Measurements from ENCODE around the gene CTIF.
A peak's percentile ranks its signal among the peaks of the same experiment; 100 is the strongest.

The CTIF gene

DNA sequence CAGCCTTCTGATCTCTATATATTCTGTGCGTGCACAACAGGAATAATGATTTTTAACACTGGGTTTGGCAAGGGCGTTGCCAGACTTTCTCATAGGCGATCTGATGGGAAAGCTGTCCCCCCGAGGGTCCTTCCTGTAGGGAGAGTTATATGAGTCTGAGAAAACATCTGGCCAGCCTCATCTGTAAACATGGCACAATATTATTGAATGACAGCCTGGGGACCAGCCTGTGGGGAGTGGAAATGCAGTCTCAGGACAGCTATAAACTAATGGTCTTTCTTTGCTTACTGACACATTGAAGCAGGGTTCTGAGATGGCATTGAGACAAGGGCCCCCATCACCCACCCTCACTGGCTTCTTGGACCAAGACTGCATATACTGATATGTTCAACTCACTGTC lies 62.5 kb downstream of the CTIF start:
- no peak overlapping the region for H3K27ac ChIP-seq (ENCODE audit: low read length)
- no peak overlapping the region for H3K4me2 ChIP-seq (ENCODE audit: low read length)
- H3K27me3 ChIP-seq (ENCODE audit: low read depth, low read length), result no peaks in the 10 kb centered on the region
- H3K4me1 ChIP-seq (ENCODE audit: low read length), result peaks cover 8% of the 10 kb centered on the region
- no peaks in the 10 kb centered on the region for H3K9me3 ChIP-seq (ENCODE audit: insufficient read depth, low read length)
- no peak overlapping the region for H2AFZ ChIP-seq (ENCODE audit: low read depth, low read length)
- peaks cover 28% of the 10 kb centered on the region for H4K20me1 ChIP-seq (ENCODE audit: insufficient read depth, low read length)
- TF ChIP-seq EZH2phosphoT487 (IDR thresholded peaks at IDR 0.05; ENCODE audit: low read depth) (no peak), CTCF (IDR thresholded peaks at IDR 0.05; ENCODE audit: low read depth, low read length) (no peak)
- no peaks in the 10 kb centered on the region for H3K79me2 ChIP-seq (ENCODE audit: low read length)
- H3K4me3 ChIP-seq (ENCODE audit: low read length), result no peak overlapping the region
- no peaks in the 10 kb centered on the region for H3K36me3 ChIP-seq (replicated peaks; ENCODE audit: low read depth, low read length)
- no peak overlapping the region for H3K9ac ChIP-seq (ENCODE audit: low read length)

- no peak overlapping the region for H3K4me3 ChIP-seq (ENCODE audit: low read length)
- no peaks in the 10 kb centered on the region for H3K9me3 ChIP-seq (ENCODE audit: insufficient read depth, low read length)
- H3K79me2 ChIP-seq (ENCODE audit: low read length), result no peaks in the 10 kb centered on the region
- H3K36me3 ChIP-seq (replicated peaks; ENCODE audit: low read depth, low read length), result no peaks in the 10 kb centered on the region
- H2AFZ ChIP-seq (ENCODE audit: low read depth, low read length), result no peak overlapping the region
- no peak overlapping the region for H3K9ac ChIP-seq (ENCODE audit: low read length)
- no peaks in the 10 kb centered on the region for H3K27me3 ChIP-seq (ENCODE audit: low read depth, low read length)
- TF ChIP-seq CTCF (IDR thresholded peaks at IDR 0.05; ENCODE audit: low read depth, low read length) (no peak), EZH2phosphoT487 (IDR thresholded peaks at IDR 0.05; ENCODE audit: low read depth) (no peak)
- no peak overlapping the region for H3K27ac ChIP-seq (ENCODE audit: low read length)
- peaks cover 42% of the 10 kb centered on the region for H4K20me1 ChIP-seq (ENCODE audit: insufficient read depth, low read length)
- H3K4me1 ChIP-seq (ENCODE audit: low read length), result peaks cover 8% of the 10 kb centered on the region
- H3K4me2 ChIP-seq (ENCODE audit: low read length), result no peak overlapping the region
Observed at GRCh38 chr18:48602759-48603390, 64.0 kb downstream of the CTIF start.

- Histone ChIP-seq H3K9me3 (ENCODE audit: insufficient read depth, low read length) (no peaks in the 10 kb centered on the region), H3K9ac (ENCODE audit: low read length) (no peak overlapping the region), H3K79me2 (ENCODE audit: low read length) (no peaks in the 10 kb centered on the region), H3K36me3 (replicated peaks; ENCODE audit: low read depth, low read length) (no peaks in the 10 kb centered on the region), H3K27me3 (ENCODE audit: low read depth, low read length) (no peaks in the 10 kb centered on the region), H3K27ac (ENCODE audit: low read length) (no peak overlapping the region), H3K4me3 (ENCODE audit: low read length) (no peak overlapping the region), H2AFZ (ENCODE audit: low read depth, low read length) (no peak overlapping the region), H4K20me1 (ENCODE audit: insufficient read depth, low read length) (peaks cover 52% of the 10 kb centered on the region), H3K4me1 (ENCODE audit: low read length) (peaks cover 8% of the 10 kb centered on the region), H3K4me2 (ENCODE audit: low read length) (no peak overlapping the region)
- TF ChIP-seq CTCF (IDR thresholded peaks at IDR 0.05; ENCODE audit: low read depth, low read length) (peak; percentile 59), EZH2phosphoT487 (IDR thresholded peaks at IDR 0.05; ENCODE audit: low read depth) (no peak)
Observed at GRCh38 chr18:48605408-48605845, 66.6 kb downstream of the CTIF start.

DNA sequence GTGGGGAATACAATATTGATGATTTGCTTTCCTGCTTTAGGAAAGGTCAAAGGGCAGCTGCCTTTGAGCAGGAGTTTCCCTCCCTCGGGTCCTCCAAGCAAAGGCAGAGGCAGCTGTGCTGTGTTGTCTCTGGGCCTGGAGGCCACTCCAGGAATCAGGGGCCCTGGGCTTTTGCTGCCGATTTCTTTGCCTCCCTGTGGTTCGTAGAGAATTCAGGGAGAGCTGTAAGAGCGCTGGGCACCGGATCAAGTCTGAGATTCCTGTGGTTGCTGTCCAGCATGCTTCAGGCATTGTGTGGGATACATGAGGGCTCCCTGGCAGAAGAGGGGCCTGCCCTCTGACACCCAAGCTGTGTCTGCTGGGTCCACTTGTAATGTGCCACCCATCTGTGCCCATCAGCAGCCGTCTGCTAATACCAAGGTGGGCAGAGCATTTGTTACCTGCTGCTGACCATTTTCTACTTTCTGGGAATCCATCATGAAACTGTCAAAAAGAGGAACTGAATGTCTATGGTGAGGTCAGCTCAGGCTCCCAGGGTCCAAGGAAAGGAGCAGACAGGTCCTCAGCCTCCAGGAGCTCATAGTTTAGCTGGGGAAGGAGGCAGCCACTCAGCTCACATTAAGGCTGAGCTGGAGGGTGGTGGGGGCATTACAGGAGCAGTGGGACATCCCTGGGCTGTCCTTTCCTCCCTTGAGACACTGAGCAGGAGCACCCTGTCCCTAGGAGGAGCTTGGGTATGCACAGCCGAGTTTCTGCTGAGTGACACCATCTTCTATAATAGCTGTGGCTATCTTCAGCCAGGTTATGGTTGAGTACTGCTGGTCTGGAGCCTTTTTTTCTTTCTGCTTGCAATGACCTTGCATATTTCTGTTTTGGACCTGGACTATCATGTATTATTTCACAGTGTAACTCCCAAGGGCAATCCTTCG lies 68.5 kb downstream of the CTIF start:
- H2AFZ ChIP-seq (ENCODE audit: low read depth, low read length), result no peak overlapping the region
- peaks cover 8% of the 10 kb centered on the region for H3K4me1 ChIP-seq (ENCODE audit: low read length)
- H3K27ac ChIP-seq (ENCODE audit: low read length), result no peak overlapping the region
- H3K27me3 ChIP-seq (ENCODE audit: low read depth, low read length), result no peaks in the 10 kb centered on the region
- no peak overlapping the region for H3K4me2 ChIP-seq (ENCODE audit: low read length)
- no peak overlapping the region for H3K9ac ChIP-seq (ENCODE audit: low read length)
- no peak overlapping the region for H3K4me3 ChIP-seq (ENCODE audit: low read length)
- H3K36me3 ChIP-seq (replicated peaks; ENCODE audit: low read depth, low read length), result no peaks in the 10 kb centered on the region
- TF ChIP-seq CTCF (IDR thresholded peaks at IDR 0.05; ENCODE audit: low read depth, low read length) (no peak), EZH2phosphoT487 (IDR thresholded peaks at IDR 0.05; ENCODE audit: low read depth) (no peak)
- no peaks in the 10 kb centered on the region for H3K9me3 ChIP-seq (ENCODE audit: insufficient read depth, low read length)
- no peaks in the 10 kb centered on the region for H3K79me2 ChIP-seq (ENCODE audit: low read length)
- H4K20me1 ChIP-seq (ENCODE audit: insufficient read depth, low read length), result peaks cover 63% of the 10 kb centered on the region
